CD4-positive, alpha-beta T cell treated with Interleukin-15 for 1 hour (primary cell): ENCODE results near the gene FRMPD1.
"Not testable (repeated sequence)": the region's sequence is repeated elsewhere in the genome, so short reads cannot be mapped to it uniquely, and the experiment has no call there.

Experiments used
- DNase-seq: peaks from one replicate; pipeline ENCODE4 v3.0.0-alpha.2; 2020

The FRMPD1 gene

GRCh38 chr9:37650873-37651768, at the start of gene FRMPD1:
Gene FRMPD1 (plus strand): TSS chr9:37650954. CDS start chr9:37692642, 41,688 bp downstream.
- peak; percentile 47 for DNase-seq

- not testable (repeated sequence) for DNase-seq
Observed at GRCh38 chr9:37602061-37602460, 48.7 kb upstream of the FRMPD1 start.

- DNase-seq = no peak
Observed at GRCh38 chr9:37602817-37603216, 47.9 kb upstream of the FRMPD1 start.

- DNase-seq = no peak
Observed at GRCh38 chr9:37604296-37604695, 46.5 kb upstream of the FRMPD1 start.

GRCh38 chr9:37608250-37608649, 42.5 kb upstream of the FRMPD1 start:
- no peak for DNase-seq

- no peak for DNase-seq
Observed at GRCh38 chr9:37609735-37610397, 40.9 kb upstream of the FRMPD1 start.

GRCh38 chr9:37611014-37611413, 39.7 kb upstream of the FRMPD1 start:
- no peak for DNase-seq

- no peak for DNase-seq
Observed at GRCh38 chr9:37611961-37612360, 38.8 kb upstream of the FRMPD1 start.

GRCh38 chr9:37617161-37617560, 33.6 kb upstream of the FRMPD1 start:
- DNase-seq = no peak

- no peak for DNase-seq
Observed at GRCh38 chr9:37617832-37618231, 32.9 kb upstream of the FRMPD1 start.

- DNase-seq = no peak
Observed at GRCh38 chr9:37618817-37619216, 31.9 kb upstream of the FRMPD1 start.

- DNase-seq = no peak
Observed at GRCh38 chr9:37619806-37620205, 30.9 kb upstream of the FRMPD1 start.

- DNase-seq = no peak
Observed at GRCh38 chr9:37620396-37620795, 30.4 kb upstream of the FRMPD1 start.

- no peak for DNase-seq
Observed at GRCh38 chr9:37621273-37622121, 29.3 kb upstream of the FRMPD1 start.

- DNase-seq = no peak
Observed at GRCh38 chr9:37622462-37622861, 28.3 kb upstream of the FRMPD1 start.

GRCh38 chr9:37623267-37623666, 27.5 kb upstream of the FRMPD1 start:
- DNase-seq = no peak

- DNase-seq = no peak
Observed at GRCh38 chr9:37624073-37624472, 26.7 kb upstream of the FRMPD1 start.

- DNase-seq = no peak
Observed at GRCh38 chr9:37625036-37625757, 25.6 kb upstream of the FRMPD1 start.

GRCh38 chr9:37625758-37626147, 25.0 kb upstream of the FRMPD1 start:
- no peak for DNase-seq

GRCh38 chr9:37626708-37627292, 24.0 kb upstream of the FRMPD1 start:
- no peak for DNase-seq

- DNase-seq = no peak
Observed at GRCh38 chr9:37632479-37632878, 18.3 kb upstream of the FRMPD1 start.

- no peak for DNase-seq
Observed at GRCh38 chr9:37635808-37636207, 14.9 kb upstream of the FRMPD1 start.
